GM19193 (cell line): ENCODE data around the gene C5AR2.

Source experiments
- POLR2A ChIP-seq: IDR thresholded peaks from 4 replicates; pipeline ENCODE4 v1.6.1; 2011; ENCODE audit not compliant: insufficient read depth, insufficient read length; ENCODE audit errors: extremely low read depth

Gene C5AR2

DNA sequence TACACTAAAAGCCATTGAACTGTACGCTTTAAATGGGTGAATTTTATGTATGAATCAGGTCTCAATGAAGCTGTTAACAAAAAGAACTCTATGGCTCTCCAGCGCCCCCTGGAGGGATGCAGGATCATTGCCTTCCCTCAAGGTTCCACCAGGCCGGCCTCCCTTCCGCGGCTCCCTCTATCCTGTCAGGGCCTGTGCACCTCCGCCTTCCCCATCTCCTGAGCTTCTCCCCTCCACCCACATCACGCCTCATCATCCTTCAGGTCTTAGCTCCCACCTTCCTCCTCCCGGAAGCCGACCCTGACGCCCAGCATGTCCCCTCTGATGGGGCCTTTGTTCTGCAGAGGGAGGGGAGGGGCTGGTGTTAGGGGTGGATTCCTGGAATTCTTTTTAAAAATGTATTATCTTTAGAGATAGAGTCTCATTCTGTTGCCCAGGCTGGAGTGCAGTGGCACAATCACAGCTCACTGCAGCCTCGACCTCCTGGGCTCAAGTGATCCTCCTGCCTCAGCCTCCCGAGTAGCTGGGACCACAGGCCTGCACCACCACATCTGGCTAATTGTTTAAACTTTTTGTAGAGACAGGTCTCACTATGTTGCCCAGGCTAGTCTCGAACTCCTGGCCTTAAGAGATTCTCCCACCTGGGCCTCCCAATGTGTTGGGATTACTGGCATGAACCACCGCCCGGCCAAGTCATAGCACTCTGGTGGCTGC lies 59.7 kb downstream of the C5AR2 start:
- TF ChIP-seq POLR2A: no peak
